ENCODE results near the gene XAGE1B.
"Not testable (repeated sequence)": the region's sequence is repeated elsewhere in the genome, so short reads cannot be mapped to it uniquely, and the experiment has no call there.

XAGE1B gene

DNA sequence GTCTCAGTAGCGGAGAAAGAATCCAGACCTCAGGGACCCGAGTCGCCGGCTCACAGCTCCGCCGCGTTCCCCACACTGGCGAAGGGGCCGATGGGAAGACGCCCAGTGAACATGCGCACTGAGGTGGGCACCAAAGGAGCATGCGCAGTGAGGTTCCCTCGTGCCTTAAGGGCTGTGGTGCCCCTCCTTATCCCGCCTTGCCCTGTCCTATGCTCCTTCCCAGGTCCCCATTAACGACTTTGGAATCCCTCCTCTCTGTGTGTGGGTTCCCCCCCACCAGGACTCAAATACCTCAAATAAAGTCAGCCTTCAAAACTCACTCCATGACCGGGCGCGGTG is at the start of gene XAGE1B:
XAGE1B (minus strand) TSS at position 77 of the 339 bp plus-strand sequence. CDS start 1,536 bp downstream, outside the sequence.
- not testable (repeated sequence) for H3K27ac ChIP-seq

GRCh38 chrX:52563105-52563504 is 46.2 kb upstream of the XAGE1B start:
- no peak overlapping the region for H3K27ac ChIP-seq
- TF ChIP-seq CTCF (conservative IDR thresholded peaks at IDR 0.05) (no peak), ZFX (IDR thresholded peaks at IDR 0.05) (no peak)

DNA sequence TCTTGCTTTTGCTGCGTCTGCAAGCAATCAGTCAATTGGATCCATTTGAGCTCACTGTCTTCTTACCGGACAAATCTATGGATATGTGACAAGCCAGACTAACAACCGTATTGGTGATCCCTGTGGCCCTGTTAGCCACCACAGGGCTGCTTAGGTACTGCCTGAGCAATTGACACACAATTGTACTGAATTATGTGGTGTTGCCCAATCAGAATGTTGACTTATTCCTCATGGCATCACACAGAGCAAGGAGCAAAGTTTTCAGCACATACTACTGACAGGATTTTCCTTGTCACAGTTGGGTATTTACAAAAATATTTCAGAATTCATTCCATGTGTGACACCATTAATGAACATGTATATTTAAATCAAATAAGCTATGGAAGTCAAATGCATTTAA is 41.3 kb upstream of the XAGE1B start:
- no peak overlapping the region for H3K27ac ChIP-seq
- no peak for TF ChIP-seq CTCF (conservative IDR thresholded peaks at IDR 0.05)
- no peak for TF ChIP-seq ZFX (IDR thresholded peaks at IDR 0.05)

DNA sequence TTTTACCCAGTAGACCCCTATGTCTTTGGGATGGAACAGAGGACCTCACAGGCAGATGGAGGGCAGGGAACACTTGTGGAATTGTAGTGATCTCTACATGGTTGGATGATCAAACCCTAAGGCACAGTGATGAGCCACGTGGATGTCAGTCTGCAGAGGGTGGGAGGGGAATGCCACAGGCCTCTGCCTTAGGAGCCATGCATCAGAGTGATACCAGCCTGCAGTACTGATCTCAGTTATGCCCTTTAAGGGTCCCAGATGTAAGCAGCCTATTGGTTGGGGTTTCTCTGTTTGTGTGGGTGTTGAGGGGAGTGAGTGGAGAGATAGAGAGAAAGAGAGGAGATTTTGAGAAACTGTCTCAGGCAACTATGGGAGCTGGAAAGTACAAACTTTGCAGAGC is 39.9 kb upstream of the XAGE1B start:
- H3K27ac ChIP-seq, result no peak overlapping the region
- TF ChIP-seq CTCF (conservative IDR thresholded peaks at IDR 0.05), result no peak
- no peak for TF ChIP-seq ZFX (IDR thresholded peaks at IDR 0.05)

DNA sequence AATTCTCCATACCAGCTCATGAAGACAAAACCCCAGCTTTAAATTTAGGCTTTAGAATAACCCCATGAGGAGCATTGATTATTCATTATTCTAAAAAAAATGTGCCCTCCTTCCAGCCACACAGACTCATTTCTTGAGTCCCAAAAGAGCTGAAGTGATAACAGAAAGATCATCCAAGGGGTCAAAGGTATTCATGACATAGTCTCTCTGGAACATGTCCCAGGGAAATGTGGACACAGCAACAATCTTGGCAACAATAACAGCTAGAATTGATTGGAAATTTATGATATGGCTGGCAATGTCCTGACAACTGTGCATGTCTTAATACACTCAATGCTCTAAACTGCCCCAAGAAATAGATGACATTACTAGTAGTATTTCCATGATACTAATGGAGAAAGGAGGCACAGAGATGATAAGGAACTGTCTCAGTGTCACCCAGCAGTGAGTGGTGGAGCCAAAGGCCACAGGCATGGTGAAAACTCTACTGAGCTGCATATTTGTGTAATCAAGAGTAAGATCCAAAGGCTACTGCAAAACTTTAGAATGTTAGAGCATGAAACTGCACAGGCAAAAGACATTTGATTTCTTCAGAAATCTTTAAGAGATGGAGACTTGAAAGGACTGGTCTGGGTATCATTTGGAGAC is 37.3 kb upstream of the XAGE1B start:
- no peak overlapping the region for H3K27ac ChIP-seq
- TF ChIP-seq ZFX (IDR thresholded peaks at IDR 0.05) (no peak), CTCF (conservative IDR thresholded peaks at IDR 0.05) (no peak)

- not testable (repeated sequence) for H3K27ac ChIP-seq
Measured at GRCh38 chrX:52548769-52549168, 31.9 kb upstream of the XAGE1B start.

GRCh38 chrX:52544147-52544840 is 27.4 kb upstream of the XAGE1B start:
- no peak overlapping the region for H3K27ac ChIP-seq
- TF ChIP-seq CTCF (conservative IDR thresholded peaks at IDR 0.05) (no peak), ZFX (IDR thresholded peaks at IDR 0.05) (no peak)

GRCh38 chrX:52542311-52542710 is 25.4 kb upstream of the XAGE1B start:
- no peak overlapping the region for H3K27ac ChIP-seq
- TF ChIP-seq CTCF (conservative IDR thresholded peaks at IDR 0.05) (no peak), ZFX (IDR thresholded peaks at IDR 0.05) (no peak)

- H3K27ac ChIP-seq, result not testable (repeated sequence)
Measured at GRCh38 chrX:52541051-52541450, 24.2 kb upstream of the XAGE1B start.

GRCh38 chrX:52516110-52516986 is 515 bp downstream of the XAGE1B start:
- H3K27ac ChIP-seq, result not testable (repeated sequence)

DNA sequence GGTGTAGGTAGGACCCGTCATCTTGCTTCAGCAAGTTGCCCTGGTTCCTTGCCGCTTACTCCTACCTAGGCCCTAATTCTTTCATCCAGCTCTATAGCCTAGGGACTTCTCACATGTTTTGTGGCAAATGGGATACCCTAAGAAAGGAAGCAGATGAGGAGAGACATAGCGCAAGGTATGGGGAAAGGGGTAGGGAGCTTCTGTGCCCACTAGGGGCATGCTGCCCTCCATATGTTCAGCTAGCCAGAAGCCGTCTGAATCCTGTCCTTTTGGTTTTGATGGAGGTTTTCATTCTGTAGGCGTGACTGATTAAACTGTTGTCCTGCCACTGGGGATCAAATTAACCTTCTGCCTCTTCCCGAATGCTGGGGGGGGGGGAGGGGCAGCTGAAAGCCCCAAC is 5.7 kb downstream of the XAGE1B start:
- not testable (repeated sequence) for H3K27ac ChIP-seq
